Panc1 (cell line): ENCODE measurements around the gene RITA1.

Experiments used
- CTCF ChIP-seq: fragments of 450-650 bp; IDR thresholded peaks from 2 replicates; pipeline ENCODE4 v1.5.1; 2017; ENCODE audit warnings: mild to moderate bottlenecking
- POLR2AphosphoS5 ChIP-seq: IDR thresholded peaks from 2 replicates; pipeline ENCODE4 v1.6.1; 2012; ENCODE audit warnings: mild to moderate bottlenecking, low read depth, low read length, moderate library complexity
- SIN3A ChIP-seq: IDR thresholded peaks from 2 replicates; pipeline ENCODE4 v1.6.1; 2012; ENCODE audit warnings: low read depth, mild to moderate bottlenecking, low read length, moderate library complexity, borderline replicate concordance; ENCODE audit not compliant: insufficient read depth

GRCh38 chr12:113173081-113173698 lies 12.3 kb upstream of the RITA1 start:
- TF ChIP-seq CTCF (no peak), SIN3A (no peak), POLR2AphosphoS5 (no peak)
